Stomach (tissue), 4 donors: ENCODE data around the gene ANKLE1.

Experiments
- EP300 ChIP-seq: sonication (generic); formaldehyde crosslinking; IDR thresholded peaks from one replicate; pipeline ENCODE4 v1.6.1; 2017; ENCODE audit warnings: antibody characterized with exemption
- POLR2A ChIP-seq, 4 donors: fragments of 450-650 bp; IDR thresholded peaks; one replicate each; pipeline ENCODE4 v1.6.1; 2016; ENCODE audit warnings: antibody characterized with exemption in 4 of 4, control low read depth in 2 of 4, mild to moderate bottlenecking in 1 of 4, moderate library complexity in 1 of 4
- TF ChIP-seq, protein P1 (sequence below), 7 experiments: fragments of 450-650 bp in 4 of 7; fragments of 200-600 bp in 3 of 7; sonication (generic) in 3 of 7; IDR thresholded peaks; one replicate each; pipeline ENCODE4 v1.5.1; 2016 to 2019; ENCODE audit warnings: antibody characterized with exemption in 7 of 7, control low read depth in 2 of 7, mild to moderate bottlenecking in 1 of 7

DNA sequence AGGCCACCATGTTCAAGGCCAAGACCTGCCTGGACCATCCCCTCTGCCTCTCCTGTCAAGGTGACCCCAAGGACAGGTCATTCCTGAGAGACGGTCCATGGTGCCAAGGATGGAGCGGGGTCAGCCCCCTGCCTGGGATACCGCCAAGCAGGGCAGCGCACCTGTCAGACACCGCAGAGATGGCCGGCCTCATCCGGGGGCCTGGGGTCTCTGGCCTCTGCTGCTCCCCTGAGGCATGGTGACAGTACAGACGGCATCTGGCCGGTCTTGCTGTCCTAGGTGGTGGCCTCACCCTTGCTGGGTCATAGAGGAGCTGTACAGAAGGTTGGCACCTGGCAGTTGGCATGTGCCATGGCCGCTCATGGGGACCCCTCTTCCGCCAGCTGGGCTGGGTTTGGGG lies 38.7 kb downstream of the ANKLE1 start:
- TF ChIP-seq EP300 (no peak), POLR2A (IDR thresholded peaks at IDR 0.05) (no peak)
- TF ChIP-seq, protein P1, sequence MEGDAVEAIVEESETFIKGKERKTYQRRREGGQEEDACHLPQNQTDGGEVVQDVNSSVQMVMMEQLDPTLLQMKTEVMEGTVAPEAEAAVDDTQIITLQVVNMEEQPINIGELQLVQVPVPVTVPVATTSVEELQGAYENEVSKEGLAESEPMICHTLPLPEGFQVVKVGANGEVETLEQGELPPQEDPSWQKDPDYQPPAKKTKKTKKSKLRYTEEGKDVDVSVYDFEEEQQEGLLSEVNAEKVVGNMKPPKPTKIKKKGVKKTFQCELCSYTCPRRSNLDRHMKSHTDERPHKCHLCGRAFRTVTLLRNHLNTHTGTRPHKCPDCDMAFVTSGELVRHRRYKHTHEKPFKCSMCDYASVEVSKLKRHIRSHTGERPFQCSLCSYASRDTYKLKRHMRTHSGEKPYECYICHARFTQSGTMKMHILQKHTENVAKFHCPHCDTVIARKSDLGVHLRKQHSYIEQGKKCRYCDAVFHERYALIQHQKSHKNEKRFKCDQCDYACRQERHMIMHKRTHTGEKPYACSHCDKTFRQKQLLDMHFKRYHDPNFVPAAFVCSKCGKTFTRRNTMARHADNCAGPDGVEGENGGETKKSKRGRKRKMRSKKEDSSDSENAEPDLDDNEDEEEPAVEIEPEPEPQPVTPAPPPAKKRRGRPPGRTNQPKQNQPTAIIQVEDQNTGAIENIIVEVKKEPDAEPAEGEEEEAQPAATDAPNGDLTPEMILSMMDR (IDR thresholded peaks at IDR 0.05) = no peak
